T-helper 1 cell treated with Interleukin-12 subunit alpha and Interleukin-12 subunit beta and Interleukin-4 antibody, amounts not matched to agents 30 ng/mL and 1 ng/mL, for 36 hours (primary cell): ENCODE data around the gene TMEM179B. TPM values are rescaled to one million over a fixed set of nuclear protein-coding genes. Genes with fewer than 3 reads are reported as not detected.
"Not testable (repeated sequence)": the region's sequence is repeated elsewhere in the genome, so short reads cannot be mapped to it uniquely, and the experiment has no call there.

Source experiments
- intact Hi-C: fragments of 100-400 bp; cut with micrococcal nuclease; formaldehyde crosslinking; loops from one replicate; pipeline ENCODE4 v1.15.1; 2024
- total RNA-seq: library from RNA; stranded (reverse); gene quantifications from 2 replicates; pipeline ENCODE4 v1.2.3, GENCODE V29; 2022

The TMEM179B gene
- 48.8 and 53.1 TPM in 2 replicates for total RNA-seq

GRCh38 chr11:62787005-62787759 lies at the start of gene TMEM179B:
TMEM179B (plus strand) TSS chr11:62787402; CDS start chr11:62787432, 30 bp downstream.
- intact Hi-C loops = loop anchor here (1.0 to 2.0 kb wide), 11 partner anchors 16 to 188 kb away; partner anchors contain the start of genes NXF1, POLR2G, STX5 and TAF6L

DNA sequence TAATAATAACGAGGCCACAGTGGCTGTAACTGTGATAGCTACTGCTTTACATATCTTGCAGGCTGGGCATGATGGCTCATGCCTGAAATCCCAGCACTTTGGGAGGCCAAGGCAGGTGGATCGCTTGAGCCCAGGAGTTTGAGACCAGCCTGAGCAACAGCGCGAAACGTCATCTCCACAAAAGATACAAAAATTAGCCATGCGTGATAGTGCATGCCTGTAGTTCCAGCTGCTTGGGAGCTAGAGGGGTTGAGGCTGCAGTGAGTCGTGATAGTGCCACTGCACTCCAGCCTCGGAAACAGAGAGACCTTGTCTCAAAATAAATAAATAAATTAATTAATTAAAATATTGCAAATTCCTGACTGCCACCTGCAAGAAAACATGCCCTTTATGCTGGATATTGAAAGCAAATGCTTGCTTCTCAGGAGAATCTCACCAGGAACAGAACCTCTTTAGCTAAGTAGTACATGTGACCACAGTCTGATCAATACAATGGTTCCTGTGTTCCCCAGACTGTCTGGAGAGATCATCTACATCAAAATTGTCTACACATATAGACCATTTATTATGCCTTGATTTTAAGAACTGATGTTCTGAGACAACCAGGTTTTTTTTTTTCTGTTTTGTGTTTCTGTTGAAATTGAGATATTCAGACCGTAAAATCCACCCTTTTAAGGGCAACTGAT lies 39.6 kb upstream of the TMEM179B start:
- intact Hi-C loops = no loop called here

GRCh38 chr11:62749931-62750330 lies 37.3 kb upstream of the TMEM179B start:
- intact Hi-C loops = not testable (repeated sequence)

DNA sequence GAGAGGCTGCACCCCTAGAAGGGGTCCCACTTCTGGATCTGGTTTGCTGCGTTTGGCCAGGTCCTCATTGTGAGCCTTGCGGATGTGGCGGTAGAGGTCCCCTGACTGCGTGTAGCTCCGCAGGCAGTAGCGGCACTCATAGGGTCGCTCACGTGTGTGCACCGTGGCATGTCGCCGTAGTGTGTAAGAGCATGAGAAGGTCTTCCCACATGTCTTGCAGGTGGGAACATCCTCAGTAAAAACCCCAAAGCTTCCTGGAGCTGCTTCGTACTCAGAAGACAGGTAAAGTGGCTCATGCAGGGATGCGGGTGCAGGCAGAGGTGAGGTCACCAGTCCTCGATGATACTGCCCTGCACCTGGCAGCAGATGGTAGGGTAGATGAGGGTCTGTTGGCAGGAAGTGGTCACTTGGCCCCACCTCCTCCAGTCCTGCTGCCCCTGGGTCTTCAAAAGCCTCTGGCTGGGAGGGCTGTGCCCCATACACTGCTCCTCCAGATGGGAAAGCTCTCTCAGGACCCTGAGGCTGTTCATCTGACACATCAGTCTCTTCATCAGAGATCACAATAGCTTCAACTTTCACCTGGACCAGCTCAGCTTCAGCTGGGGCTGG lies 34.9 kb upstream of the TMEM179B start:
- intact Hi-C loops = no loop called here

DNA sequence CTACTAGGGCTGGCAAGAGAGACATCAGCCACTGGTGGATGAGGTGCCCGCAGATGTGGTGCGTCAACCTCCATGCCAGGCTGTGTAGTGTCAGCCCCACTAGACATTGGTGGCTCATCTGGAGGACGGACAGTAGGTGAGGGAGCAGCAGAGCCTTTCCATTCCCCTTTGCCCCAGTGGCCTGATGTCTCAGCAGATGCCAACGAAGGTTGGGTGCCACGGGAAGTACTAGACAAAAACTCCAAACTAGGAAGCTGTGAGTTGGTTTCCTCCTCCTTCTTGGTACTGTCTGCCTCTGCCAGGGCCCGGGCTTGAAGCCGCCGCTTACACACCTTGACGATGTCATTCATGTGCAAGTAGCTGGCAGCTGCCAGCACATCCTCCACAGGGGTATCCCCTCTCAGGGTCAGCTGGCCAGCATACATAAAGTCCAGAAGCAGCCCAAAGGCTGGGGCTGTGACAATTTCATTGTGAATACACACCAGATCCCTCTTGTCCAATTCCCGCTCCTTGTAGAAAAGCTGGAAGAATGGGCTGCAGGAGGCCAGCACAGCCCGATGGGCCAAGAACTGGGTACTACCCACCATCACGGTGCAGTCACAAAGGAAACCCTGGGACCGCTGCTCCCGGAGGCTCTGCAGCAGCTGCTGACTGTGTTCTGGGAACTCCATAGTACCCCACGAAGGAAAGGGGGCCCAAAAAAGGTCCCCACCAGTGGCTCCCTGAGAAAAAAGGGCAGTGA lies 34.0 kb upstream of the TMEM179B start:
- intact Hi-C loops = loop anchor here (1.0 kb wide), 2 partner anchors 8 to 34 kb away; partner anchors contain the start of genes POLR2G and TMEM179B

GRCh38 chr11:62753736-62754603 lies 33.2 kb upstream of the TMEM179B start, which contains the start of gene ZBTB3:
ZBTB3 (minus strand) TSS chr11:62754160; CDS start chr11:62753664, 496 bp downstream.
- intact Hi-C loops = loop anchor here (1.0 to 2.0 kb wide), 13 partner anchors 7 to 163 kb away; partner anchors contain the start of genes NXF1, POLR2G, STX5 and TAF6L

DNA sequence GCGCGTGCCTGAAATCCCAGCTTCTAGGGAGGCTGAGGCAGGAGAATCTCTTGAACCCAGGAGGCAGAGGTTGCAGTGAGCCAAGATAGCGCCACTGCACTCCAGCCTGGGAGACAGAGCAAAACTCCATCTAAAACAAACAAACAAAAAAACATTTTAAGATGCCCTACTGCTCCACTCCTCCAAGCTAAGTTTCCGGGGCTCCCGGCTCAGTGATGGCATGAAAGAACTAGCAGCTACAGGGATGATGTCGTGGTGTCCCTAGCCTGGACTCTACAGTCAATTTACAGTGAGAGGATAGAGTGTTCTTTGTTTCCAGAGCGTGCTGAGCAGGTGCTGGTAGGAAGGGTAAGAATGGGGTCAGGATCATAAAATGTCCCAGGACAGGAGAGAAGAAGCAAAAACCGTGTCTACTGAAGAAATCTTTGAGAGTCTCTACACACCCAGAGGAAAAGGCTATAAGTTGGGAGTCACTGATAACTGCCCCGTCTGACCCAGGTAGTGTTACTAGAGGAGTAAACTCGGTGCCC lies 32.1 kb upstream of the TMEM179B start:
- intact Hi-C loops = loop anchor here (2.0 kb wide), 1 partner anchor 76 kb away; the partner anchor contains the start of gene UBXN1

GRCh38 chr11:62757846-62758788 lies 29.1 kb upstream of the TMEM179B start:
- intact Hi-C loops = no loop called here

DNA sequence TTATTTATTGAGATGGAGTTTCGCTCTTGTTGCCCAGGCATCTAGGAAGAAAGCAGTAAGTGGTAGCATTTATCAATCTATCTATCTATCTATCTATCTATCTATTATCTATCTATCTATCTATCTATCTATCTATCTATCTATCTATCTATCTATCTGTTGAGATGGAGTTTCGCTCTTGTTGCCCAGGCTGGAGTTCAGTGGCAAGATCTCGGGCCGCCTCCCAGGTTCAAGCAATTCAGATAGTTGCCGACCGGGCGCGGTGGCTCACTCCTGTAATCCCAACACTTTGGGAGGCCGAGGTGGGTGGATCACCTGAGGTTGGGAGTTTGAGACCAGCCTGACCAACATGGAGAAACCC lies 26.4 kb upstream of the TMEM179B start:
- intact Hi-C loops = loop anchor here (1.0 to 2.0 kb wide), 8 partner anchors 8 to 170 kb away; partner anchors contain the start of genes NXF1, TAF6L, TMEM179B and TTC9C

DNA sequence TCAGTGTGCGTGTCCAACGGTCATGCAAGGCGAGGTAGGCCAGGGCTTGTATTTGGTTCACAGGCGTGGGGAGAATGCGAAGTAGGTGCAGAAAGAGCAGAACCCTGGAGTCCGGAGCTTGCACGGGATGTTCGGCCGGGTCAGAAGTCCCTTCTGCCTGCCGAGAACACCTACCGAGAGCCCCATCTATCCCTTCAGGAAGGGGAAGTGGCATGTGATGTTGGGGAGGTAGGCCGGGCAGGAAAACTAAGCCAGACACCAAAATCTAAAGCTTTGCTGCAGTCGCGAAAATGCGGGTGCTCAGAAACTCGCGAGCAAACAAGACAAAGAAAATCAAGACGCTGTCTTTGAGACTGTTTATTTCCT lies 16.4 kb upstream of the TMEM179B start:
- intact Hi-C loops = loop anchor here (1.0 to 5.0 kb wide), 17 partner anchors 9 to 196 kb away; partner anchors contain the start of genes EML3, HNRNPUL2, NXF1 and POLR2G

- intact Hi-C loops = loop anchor here (1.0 to 5.0 kb wide), 17 partner anchors 10 to 197 kb away; partner anchors contain the start of genes EML3, HNRNPUL2, NXF1 and POLR2G
These were observed 15.8 kb upstream of the TMEM179B start, which contains the start of gene TAF6L for GRCh38 chr11:62771144-62772021. TAF6L (plus strand) TSS chr11:62771396; CDS start chr11:62775784, 4,388 bp downstream.

DNA sequence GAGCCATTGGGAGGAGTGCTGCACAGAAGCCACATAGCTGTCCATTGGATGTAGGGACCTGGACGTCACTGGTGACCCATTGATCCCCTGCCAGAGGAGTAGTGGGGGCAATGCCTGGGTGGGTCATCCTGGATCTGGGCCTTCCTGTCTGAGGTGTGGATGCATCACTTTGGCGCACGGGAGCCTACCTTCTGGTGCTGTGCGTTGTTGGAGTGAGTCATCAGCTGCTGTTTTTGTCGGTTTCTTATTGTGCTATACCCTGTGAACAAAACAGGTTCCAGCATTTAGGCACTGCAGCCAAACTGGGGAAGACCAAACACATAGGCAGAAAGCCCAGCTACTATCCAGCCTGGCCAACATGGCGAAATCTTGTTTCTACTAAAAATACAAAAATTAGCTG lies 12.8 kb upstream of the TMEM179B start:
- intact Hi-C loops = loop anchor here (5.0 kb wide), 1 partner anchor 162 kb away; the partner anchor contains the start of genes EML3 and ROM1

DNA sequence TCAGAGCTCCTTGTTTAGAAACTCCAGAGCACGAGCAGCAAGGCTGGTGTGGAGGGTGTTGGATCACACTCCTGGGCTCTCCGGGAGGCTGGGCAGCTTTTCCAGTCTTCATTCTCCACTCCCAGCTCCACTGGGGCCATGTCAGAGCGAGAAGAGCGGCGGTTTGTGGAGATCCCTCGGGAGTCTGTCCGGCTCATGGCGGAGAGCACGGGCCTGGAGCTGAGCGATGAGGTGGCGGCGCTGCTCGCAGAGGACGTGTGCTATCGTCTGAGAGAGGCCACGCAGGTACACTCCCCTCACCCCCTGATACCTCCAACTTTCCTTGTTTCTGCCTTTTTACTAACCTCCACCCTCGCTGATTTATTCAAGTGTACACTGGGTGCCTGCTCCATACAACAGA lies 11.6 kb upstream of the TMEM179B start:
- intact Hi-C loops = no loop called here

DNA sequence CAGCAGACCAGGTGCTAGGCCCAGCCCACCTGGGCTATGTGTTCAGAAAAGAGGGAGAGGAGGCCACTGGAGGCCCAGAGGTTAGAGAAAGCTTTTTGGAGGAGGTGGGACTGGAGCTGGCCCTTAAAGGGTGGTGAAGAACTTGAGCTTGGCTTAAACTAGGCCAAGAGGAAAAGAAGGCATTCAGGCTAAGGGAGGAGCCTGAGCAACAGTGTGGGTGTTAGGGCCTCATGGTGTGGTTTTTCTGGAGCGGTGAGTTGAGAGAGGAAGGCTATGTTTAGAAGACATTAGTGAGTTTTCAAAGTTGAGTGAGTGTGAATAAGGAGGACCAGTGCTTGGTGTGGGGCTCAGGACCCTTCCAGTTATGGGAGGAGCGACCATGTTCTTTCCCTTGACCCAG lies 9.8 kb upstream of the TMEM179B start:
- intact Hi-C loops = no loop called here

DNA sequence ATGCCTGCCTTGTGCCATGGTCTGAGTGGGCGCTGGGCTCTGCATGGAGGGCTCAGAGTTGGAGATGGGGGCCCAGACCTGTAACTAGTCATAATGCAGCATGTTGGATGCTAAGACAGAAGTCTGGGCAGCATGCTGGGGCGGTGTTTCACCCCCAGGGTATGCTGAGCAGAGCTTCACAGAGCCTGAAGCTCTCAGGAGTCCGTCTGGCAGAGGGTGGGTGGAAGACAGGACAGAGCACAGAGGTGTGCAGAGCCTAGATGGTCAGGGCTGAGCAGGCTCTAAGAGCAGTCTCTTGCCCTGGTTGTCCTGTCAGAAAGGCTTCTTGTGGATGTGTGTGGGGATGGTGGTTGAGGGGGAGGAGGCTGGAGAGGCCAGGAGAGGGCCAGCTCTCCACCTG lies 8.8 kb upstream of the TMEM179B start:
- intact Hi-C loops = no loop called here

- intact Hi-C loops = no loop called here
These were observed 4.4 kb upstream of the TMEM179B start for GRCh38 chr11:62782753-62783152.
